K562 (cell line): ENCODE results near the gene HAUS6. TPM values are rescaled to one million over a fixed set of nuclear protein-coding genes. Genes with fewer than 3 reads are reported as not detected.

Experiments used
- ATAC-seq: fragments of 200-7000 bp; cut with Tn5 transposase; 3 replicates; pipeline ENCODE4 v1.9.1; 2020; ENCODE audit warnings: moderate library complexity
- BruUV-seq: library from RNA; stranded (reverse); fragments of 400-500 nt; replicated peaks from 2 replicates; lab custom pipeline; 2021; lab: Mats Ljungman, UMichigan
- CTCF ChIA-PET: fragments of 300-600 bp; formaldehyde crosslinking; extraction: SDS; loops from one replicate; lab custom pipeline; 2021; ENCODE audit warnings: low intra/inter-chr PET ratio; lab: Yijun Ruan, JAX
- POLR2A ChIA-PET: fragments of 300-600, 350-650 bp; sonication (Branson Sonifier 250); formaldehyde crosslinking; extraction: SDS; loops from one replicate; lab custom pipeline; 2021; ENCODE audit warnings: antibody characterized with exemption, inconsistent platforms; lab: Yijun Ruan, JAX
- DNase-seq, 4 experiments: peaks; one replicate each; pipeline versions ENCODE4 v3.0.0 to v3.0.0-alpha.2; 2011 to 2018; ENCODE audit warnings: low spot score in 3 of 4, mixed read lengths in 3 of 4; ENCODE audit errors: extremely low read depth in 1 of 4
- FAIRE-seq: peaks from 2 replicates; lab custom pipeline; 2011; peaks lifted over from hg19 to GRCh38; lab: Jason Lieb, UNC
- H2AFZ ChIP-seq: 2 replicates; pipeline ENCODE4 v1.6.0; 2011; ENCODE audit warnings: low read depth, low read length, control low read depth, inconsistent platforms
- H3K27ac ChIP-seq: fragments of 200-600 bp; 3 replicates; pipeline ENCODE4 v1.8.0; 2011; ENCODE audit warnings: low read depth, mild to moderate bottlenecking, control low read depth, inconsistent platforms, low read length, moderate library complexity, mixed read lengths; ENCODE audit errors: extremely low read depth
- H3K27me3 ChIP-seq, 2 experiments: fragments of 300-600 bp in 1 of 2; 2 replicates in 1 of 2; 3 replicates in 1 of 2; pipeline versions ENCODE4 v1.6.0 to v1.8.0; 2011; ENCODE audit warnings: inconsistent platforms in 2 of 2, low read length in 2 of 2, mild to moderate bottlenecking in 1 of 2, mixed read lengths in 1 of 2, moderate library complexity in 1 of 2; ENCODE audit not compliant: control insufficient read depth in 2 of 2, insufficient read depth in 2 of 2
- H3K36me3 ChIP-seq: fragments of 300-600 bp; 3 replicates; pipeline ENCODE4 v1.8.0; 2011; ENCODE audit warnings: mild to moderate bottlenecking, low read length, inconsistent platforms; ENCODE audit not compliant: control insufficient read depth, insufficient read depth
- H3K4me1 ChIP-seq, 2 experiments: fragments of 200-600 bp in 1 of 2; replicated peaks in 1 of 2; 2 replicates in 1 of 2; 3 replicates in 1 of 2; pipeline versions ENCODE4 v1.5.1 to v1.8.0; 2011; ENCODE audit warnings: inconsistent platforms in 2 of 2, low read length in 2 of 2, mild to moderate bottlenecking in 1 of 2, mixed read lengths in 1 of 2, moderate library complexity in 1 of 2; ENCODE audit not compliant: control insufficient read depth in 2 of 2, insufficient read depth in 2 of 2
- H3K4me2 ChIP-seq: 2 replicates; pipeline ENCODE4 v1.6.1; 2011; ENCODE audit warnings: low read length, control low read depth, inconsistent platforms, mixed read lengths; ENCODE audit not compliant: insufficient read depth
- H3K4me3 ChIP-seq: fragments of 200-600 bp; sonication (generic), shearing (Covaris generic); 2 replicates; pipeline ENCODE4 v1.5.1; 2016; ENCODE audit warnings: control low read depth, inconsistent platforms
- H3K79me2 ChIP-seq: fragments of 200-600 bp; 3 replicates; pipeline ENCODE4 v1.8.0; 2011; ENCODE audit warnings: low read length, inconsistent platforms; ENCODE audit not compliant: control insufficient read depth, insufficient read depth
- H3K9ac ChIP-seq, 2 experiments: 2 replicates each; pipeline versions ENCODE4 v1.6.0 to v1.6.1; 2011; ENCODE audit warnings: low read depth in 2 of 2, low read length in 2 of 2, control low read depth in 1 of 2, inconsistent platforms in 1 of 2, mild to moderate bottlenecking in 1 of 2, mixed read lengths in 1 of 2; ENCODE audit not compliant: insufficient read depth in 1 of 2
- H3K9me1 ChIP-seq: one replicate; pipeline ENCODE4 v1.6.0; 2011; ENCODE audit warnings: inconsistent platforms, mild to moderate bottlenecking, low read length, moderate library complexity; ENCODE audit not compliant: control insufficient read depth, insufficient read depth
- H3K9me3 ChIP-seq: replicated peaks from 2 replicates; pipeline ENCODE4 v1.5.1; 2011; ENCODE audit warnings: low read depth, low read length, inconsistent platforms; ENCODE audit not compliant: control insufficient read depth, insufficient read depth
- H4K20me1 ChIP-seq: replicated peaks from 2 replicates; pipeline ENCODE4 v1.6.1; 2011; ENCODE audit warnings: low read length, inconsistent platforms, mixed read lengths; ENCODE audit not compliant: control insufficient read depth, insufficient read depth
- CBX5 ChIP-seq: IDR thresholded peaks from 2 replicates; pipeline ENCODE4 v1.6.1; 2014; ENCODE audit warnings: low read depth, borderline replicate concordance
- CEBPG ChIP-seq, 3 experiments: fragments of 200-800 bp in 1 of 3; sonication (Bioruptor generic) in 1 of 3; sonication (generic) in 1 of 3; formaldehyde crosslinking in 1 of 3; IDR thresholded peaks in 2 of 3; conservative IDR thresholded peaks in 1 of 3; 2 replicates each; pipeline versions ENCODE4 v1.6.1 to v1.8.0; 2016 to 2022; ENCODE audit warnings: missing compliant biosample characterization in 2 of 3, missing genetic modification characterization in 2 of 3, mild to moderate bottlenecking in 1 of 3, missing genetic modification reagents in 1 of 3
- CUX1 ChIP-seq: fragments of 200-800 bp; sonication (Bioruptor generic); IDR thresholded peaks from 2 replicates; pipeline ENCODE4 v1.6.1; 2016; ENCODE audit warnings: missing genetic modification characterization, missing compliant biosample characterization
- NCOA2 ChIP-seq, 2 experiments: fragments of 450-650 bp; IDR thresholded peaks; 2 replicates each; pipeline ENCODE4 v1.6.1; 2018; ENCODE audit warnings: mild to moderate bottlenecking in 2 of 2, moderate library complexity in 1 of 2; ENCODE audit not compliant: partially characterized antibody in 2 of 2
- NR2F6 ChIP-seq: fragments of 450-650 bp; formaldehyde crosslinking; IDR thresholded peaks from 2 replicates; pipeline ENCODE4 v1.4.0; 2020; ENCODE audit warnings: mild to moderate bottlenecking
- RHOXF2B ChIP-seq: fragments of 250-450 bp; sonication (Bioruptor Pico); conservative IDR thresholded peaks from 2 replicates; pipeline ENCODE4 v1.5.1; 2021
- ZNF277 ChIP-seq: fragments of 250-450 bp; sonication (Bioruptor Pico); IDR thresholded peaks from 2 replicates; pipeline ENCODE4 v1.8.0; 2022; ENCODE audit warnings: inconsistent platforms, mild to moderate bottlenecking, moderate library complexity, borderline replicate concordance
- ZNF609 ChIP-seq: sonication (generic); formaldehyde crosslinking; IDR thresholded peaks from 2 replicates; pipeline ENCODE4 v1.8.1; 2023; ENCODE audit warnings: missing genetic modification reagents, mild to moderate bottlenecking, borderline replicate concordance
- whole genome bisulfite sequencing: fragments of 100-300 bp; shearing (Covaris generic); methylation state at CpG from one replicate; pipeline ENCODE4 v1.1.6; 2016; ENCODE audit warnings: low coverage, mixed read lengths; ENCODE audit not compliant: insufficient coverage; ENCODE audit errors: missing lambda C conversion rate; 5-methylcytosine and 5-hydroxymethylcytosine counted together
- in situ Hi-C: fragments of 300-500 bp; cut with MboI; formaldehyde crosslinking; loops from 4 replicates; pipeline ENCODE4 v1.15.0; 2018; ENCODE audit warnings: inconsistent platforms, mixed read lengths
- intact Hi-C: fragments of 100-400 bp; cut with micrococcal nuclease; formaldehyde crosslinking; loops from 2 replicates; pipeline ENCODE4 v1.14.2; 2022
- polyA plus RNA-seq, 8 experiments: library from polyadenylated mRNA; depleted of rRNA in 4 of 8; stranded (reverse) in 5 of 8; unstranded in 3 of 8; fragments of >200 nt; fragmentation: Nextera tagmentation in 2 of 8; fragmentation: Illumina TruSeq in 1 of 8; extraction: Ambion mirVana in 2 of 8; extraction: Trizol in 1 of 8; gene quantifications; 2 replicates each; pipeline versions ENCODE4 v1.2.1 to v1.2.3, GENCODE V29; 2011 to 2014; ENCODE audit warnings: inconsistent platforms in 1 of 8, missing spikeins in 1 of 8
- total RNA-seq, 7 experiments: library from RNA; depleted of rRNA in 6 of 7; stranded (reverse); fragments of >200 nt in 6 of 7; fragmentation: Illumina TruSeq in 2 of 7; extraction: Trizol in 2 of 7; gene quantifications; 2 replicates each; pipeline versions ENCODE4 v1.2.1 to v1.2.3, GENCODE V29; 2011 to 2021; ENCODE audit warnings: low replicate concordance in 1 of 7

Gene HAUS6
- total and polyA plus RNA-seq, 9 of the 15 experiments (the other 6 are each of a cell fraction or from before 2014, with no cell fraction given), result 10.2 to 31.7 (median 23.1) TPM

GRCh38 chr9:19018201-19018600 is 84.5 kb downstream of the HAUS6 start (continued):
- no peak for TF ChIP-seq ZNF609
- no peak for TF ChIP-seq CEBPG (CRISPR knock-in tag; IDR thresholded peaks at IDR 0.05)
- TF ChIP-seq CEBPG (tag; conservative IDR thresholded peaks at IDR 0.05 in 1 of 2, IDR thresholded peaks at IDR 0.05 in 1 of 2), result no peak

GRCh38 chr9:19009391-19009965 is 93.2 kb downstream of the HAUS6 start:
- Histone ChIP-seq H3K9me1 (no peaks in the 10 kb centered on the region), H3K9ac (no peak overlapping the region), H3K36me3 (no peaks in the 10 kb centered on the region), H3K27me3 (no peaks in the 10 kb centered on the region), H3K4me2 (no peak overlapping the region), H4K20me1 (no peaks in the 10 kb centered on the region), H2AFZ (no peak overlapping the region), H3K9me3 (no peaks in the 10 kb centered on the region), H3K79me2 (no peaks in the 10 kb centered on the region), H3K4me3 (no peak overlapping the region), H3K4me1 (no peaks in the 10 kb centered on the region), H3K27ac (no peak overlapping the region)
- no peak for FAIRE-seq
- no TSS peak for BruUV-seq
- ATAC-seq, result no peak
- no peak for DNase-seq
- 0% methylated on average over 4 of the region's 5 CpGs for WGBS
- ChIA-PET POLR2A (interaction anchor here (0.6 kb wide), 1 partner anchor 439 kb away, joined by 4 read pairs; no protein-coding TSS in a partner anchor), CTCF (no interaction called here)
- in situ Hi-C loops, result no loop called here
- intact Hi-C loops, result no loop called here
- TF ChIP-seq RHOXF2B (CRISPR knock-in tag) (no peak), NR2F6 (CRISPR knock-in tag) (no peak), CUX1 (CRISPR knock-in tag) (no peak), CBX5 (no peak), ZNF277 (no peak), NCOA2 (IDR thresholded peaks at IDR 0.05; ENCODE audit: partially characterized antibody in 2 of 2) (no peak)
